HG03457 (cell line): ENCODE results near the gene AMBRA1.
"Not testable (repeated sequence)": the region's sequence is repeated elsewhere in the genome, so short reads cannot be mapped to it uniquely, and the experiment has no call there.

Experiments used
- ATAC-seq: cut with Tn5 transposase; IDR thresholded peaks from one replicate; pipeline ENCODE4 v1.9.1; 2021; ENCODE audit warnings: moderate number of reproducible peaks; ENCODE audit not compliant: unreplicated experiment

Gene AMBRA1

DNA sequence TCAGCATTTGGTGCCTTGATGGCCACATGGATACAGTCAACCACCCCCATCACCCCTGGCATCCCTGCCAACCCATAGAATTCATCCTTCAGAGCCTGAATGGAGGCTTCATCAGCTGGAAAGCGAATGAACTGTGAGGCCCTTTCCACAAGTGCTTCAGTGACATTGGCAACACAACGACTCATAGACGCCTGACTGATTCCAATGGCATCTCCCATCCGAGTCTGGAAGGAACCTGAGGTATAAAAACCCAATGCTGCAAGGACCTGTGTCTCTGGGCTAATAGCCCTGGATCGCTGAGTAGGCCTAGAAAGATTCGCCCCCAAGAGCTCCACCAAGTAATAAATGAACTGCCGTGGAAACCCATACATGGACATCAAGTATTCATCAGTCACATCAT is 21.9 kb upstream of the AMBRA1 start:
- no peak for ATAC-seq

DNA sequence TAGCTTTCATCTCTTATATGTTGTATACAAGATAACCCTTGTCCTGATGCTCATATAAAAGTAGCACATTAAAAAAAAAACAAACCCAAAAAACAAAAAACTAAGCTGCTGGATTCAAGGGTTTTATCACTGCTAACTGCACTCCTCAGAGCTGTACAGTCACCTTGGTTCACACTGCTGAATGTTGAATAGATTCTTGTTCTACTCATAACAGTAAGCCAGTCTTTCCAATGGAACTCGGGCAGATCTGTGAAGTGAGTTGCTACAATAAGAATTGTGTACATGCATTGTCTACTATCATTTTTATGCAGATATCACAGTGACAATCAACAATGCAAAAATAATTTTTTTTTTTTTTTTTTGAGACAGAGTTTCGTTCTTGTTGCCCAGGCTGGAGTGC is 18.5 kb upstream of the AMBRA1 start:
- no peak for ATAC-seq

DNA sequence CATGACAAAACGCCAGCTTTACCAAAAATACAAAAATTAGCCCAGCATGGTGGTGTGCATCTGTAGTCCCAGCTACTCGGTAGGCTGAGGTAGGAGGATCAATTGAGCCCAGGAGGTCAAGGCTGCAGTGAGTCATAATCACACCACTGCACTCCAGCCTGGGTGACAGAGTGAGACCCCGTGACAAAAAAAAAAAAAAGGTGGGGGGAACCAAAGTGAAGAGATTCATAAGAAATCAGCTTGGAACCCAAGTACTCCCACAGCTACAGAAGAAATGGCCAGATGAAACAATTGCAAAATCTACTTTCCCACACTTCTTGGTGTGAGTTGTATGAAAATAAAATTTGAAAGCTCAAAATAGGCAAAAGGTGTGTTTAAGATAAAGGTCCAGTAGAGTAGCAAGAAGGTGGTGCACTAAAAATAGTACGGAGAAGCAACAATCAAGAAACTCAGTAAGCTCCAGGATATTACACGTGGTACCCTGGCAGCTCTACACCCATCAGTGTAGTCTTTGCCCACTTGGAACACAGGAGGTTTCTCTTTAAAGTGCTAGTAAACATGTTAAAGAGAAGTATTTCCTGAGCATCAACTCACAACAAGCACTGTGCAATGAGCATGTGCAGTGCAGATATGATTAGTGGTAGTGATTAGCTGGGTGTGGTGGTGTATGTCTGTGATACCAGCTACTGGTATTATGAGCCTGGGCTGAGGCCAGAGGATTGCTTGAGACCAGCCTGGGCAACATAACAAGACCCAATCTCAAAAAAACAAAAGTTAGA is 17.9 kb upstream of the AMBRA1 start:
- no peak for ATAC-seq

DNA sequence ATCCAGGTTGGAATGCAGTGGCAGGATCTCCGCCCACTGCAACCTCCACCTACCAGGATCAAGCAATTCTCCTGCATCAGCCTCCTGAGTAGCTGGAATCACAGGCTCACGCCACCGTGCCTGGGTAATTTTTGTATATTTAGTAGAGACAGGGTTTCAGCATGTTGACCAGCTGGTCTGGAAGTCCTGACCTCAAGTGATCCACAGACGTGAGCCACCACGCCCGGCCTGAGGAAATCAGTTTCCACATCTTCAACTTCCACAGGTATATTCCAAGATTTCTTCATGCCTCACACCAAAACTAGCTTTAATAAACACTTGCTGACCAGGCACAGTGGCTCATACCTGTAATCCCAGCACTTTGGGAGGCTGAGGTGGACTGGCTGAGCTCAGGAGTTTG is 15.6 kb upstream of the AMBRA1 start:
- no peak for ATAC-seq

DNA sequence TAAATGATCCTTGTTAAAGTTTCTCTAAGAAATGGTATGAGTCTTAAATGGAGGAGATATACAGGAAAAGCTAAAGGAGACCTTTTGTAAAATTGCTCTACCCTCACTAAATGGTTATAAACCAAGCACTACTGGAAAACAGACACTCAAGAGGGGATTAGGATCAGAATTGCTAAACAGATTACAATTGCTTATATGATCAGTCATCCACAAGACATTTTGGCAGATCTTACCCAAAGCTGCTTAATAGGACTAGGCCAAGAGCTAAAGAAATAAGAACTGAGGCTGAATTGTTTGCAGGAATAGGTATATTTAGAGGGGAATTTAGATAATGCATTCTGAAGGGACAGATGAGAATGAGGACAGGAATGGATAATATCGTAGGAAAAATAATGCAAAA is 13.7 kb upstream of the AMBRA1 start:
- ATAC-seq: no peak

DNA sequence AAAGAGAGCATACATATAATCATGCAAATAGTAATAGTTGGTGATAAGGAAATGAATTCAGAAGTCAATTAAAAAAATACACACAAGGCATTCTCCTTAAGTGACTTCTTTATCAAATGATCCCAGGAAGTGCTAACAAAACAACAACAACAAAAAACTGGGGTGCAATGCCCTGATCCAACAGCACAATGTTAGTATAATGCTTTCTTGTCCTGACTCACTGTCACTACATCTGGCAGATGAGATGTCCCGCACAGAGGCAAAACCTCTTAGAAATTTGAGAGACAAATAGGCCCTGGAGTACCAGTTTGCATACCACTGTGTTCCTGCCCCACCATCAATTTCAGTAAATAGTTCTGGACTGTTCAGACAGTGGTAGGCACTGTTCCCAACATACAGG is 11.0 kb upstream of the AMBRA1 start:
- no peak for ATAC-seq

DNA sequence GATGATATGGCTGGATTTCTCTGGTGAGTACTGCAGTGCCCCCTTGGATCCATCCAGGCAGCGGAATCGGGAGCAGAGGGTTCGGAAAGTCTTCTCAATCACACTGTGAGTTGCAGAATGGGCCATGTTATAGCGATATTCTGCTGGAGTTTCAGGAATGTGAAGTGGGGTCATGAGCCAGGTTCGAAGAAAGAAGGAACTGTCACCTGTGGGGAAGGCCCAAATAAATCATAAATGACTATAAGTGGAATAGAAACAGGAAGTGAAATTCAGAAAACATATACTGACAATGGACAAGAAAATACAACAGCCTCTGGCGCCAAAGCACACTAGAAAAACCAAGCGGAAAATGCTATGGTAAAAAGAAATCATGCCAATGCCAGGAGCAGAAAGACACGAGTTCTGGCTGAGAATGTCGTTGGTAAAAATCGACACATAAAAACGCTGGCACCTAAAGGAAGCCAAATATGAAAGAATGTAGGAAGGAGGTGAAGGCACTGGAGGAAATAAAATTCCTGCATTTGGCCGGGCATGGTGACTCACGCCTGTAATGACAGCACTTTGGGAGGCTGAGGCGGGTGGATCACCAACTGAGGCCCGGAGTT is 10.0 kb upstream of the AMBRA1 start:
- ATAC-seq: no peak

DNA sequence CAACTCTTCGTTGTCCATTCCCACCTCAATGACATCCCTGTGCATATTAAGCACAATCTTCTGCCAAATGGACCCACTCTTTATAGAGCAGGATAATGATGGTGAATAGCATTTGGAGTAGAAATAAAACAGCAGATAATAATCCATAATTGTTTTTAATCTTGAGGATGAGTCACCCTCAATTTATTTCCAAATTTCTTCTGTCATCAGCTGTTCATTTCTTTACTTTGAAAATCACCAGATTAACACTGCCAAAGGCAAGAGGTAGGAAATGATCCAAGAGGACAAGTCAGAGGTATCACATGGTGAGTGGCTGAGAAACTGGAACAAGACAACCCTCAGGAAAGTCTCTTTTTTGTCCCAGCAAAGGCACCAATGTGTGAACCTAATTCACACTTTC is 7.3 kb upstream of the AMBRA1 start:
- no peak for ATAC-seq

DNA sequence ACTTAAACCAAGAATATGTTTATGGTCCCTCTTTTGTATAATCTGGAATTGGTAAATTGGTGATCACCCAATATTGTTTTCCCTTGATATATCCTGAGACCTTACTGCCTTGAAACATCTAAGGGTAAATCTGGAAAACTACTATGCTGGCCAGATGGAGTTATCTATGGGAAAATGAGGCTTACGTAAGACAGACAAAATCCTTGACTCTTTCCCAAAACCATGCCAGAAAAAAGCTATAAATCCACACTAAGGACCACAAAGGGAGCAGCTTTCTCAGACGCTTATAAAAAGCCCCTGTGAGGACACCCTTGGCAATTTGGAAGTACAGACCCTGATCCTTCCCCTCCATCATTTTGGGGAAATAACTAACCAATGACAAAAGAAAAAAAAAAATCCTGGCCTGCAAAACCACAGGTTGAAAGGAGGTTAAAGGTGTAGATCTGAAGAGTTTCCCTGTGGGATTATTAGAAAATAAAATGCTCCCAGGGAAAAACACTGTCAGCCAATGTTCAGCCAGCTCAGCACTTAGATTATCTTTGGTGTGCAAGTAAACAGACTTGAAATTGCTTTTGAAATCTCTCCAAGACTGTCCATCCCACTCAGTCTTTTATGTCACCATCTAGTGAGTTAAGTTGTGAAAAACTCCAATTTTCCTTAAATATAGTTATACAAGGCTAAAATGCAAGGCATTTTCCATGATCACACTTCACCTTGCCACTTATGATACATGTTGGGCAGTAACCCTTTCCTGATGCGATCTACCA is 6.6 kb upstream of the AMBRA1 start:
- no peak for ATAC-seq

DNA sequence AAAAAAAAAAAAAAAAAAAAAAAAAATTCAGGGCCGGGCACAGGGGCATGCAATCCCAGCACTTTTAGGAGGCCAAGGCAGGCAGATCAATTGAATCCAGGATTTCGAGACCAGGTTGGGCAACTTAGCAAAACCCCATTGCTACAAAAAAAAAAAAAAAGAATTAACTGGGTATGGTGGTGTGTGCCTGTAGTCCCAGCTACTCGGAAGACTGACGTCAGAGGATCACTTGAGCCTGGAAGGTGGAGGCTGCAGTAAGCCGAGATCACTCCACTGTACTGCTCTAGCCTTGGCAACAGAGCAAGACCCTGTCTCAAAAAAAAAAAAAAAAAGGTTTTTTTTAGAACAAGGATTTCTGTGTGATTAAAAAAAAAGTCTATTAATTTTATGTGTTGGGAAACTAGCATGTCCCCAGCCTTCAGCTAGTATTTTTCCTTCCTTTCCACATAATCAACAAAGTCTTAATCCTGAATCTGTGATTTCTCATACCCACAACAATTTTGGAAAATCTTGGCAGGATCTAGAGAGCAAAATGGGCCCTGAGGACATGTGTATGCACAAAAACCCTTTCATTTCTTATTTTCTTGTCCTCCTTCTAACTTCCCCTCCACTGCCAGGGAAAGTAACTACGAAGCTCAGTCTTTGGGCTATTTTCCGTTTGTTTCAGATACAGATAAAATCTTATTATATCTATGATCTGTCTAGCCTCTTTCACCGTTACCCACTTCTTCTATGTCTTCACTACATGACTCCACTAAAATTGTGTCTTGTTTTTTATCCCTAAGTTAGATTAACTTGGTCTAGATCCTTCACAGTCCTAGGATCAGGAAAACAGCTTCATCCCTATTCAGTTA is 5.7 kb upstream of the AMBRA1 start:
- ATAC-seq: no peak

DNA sequence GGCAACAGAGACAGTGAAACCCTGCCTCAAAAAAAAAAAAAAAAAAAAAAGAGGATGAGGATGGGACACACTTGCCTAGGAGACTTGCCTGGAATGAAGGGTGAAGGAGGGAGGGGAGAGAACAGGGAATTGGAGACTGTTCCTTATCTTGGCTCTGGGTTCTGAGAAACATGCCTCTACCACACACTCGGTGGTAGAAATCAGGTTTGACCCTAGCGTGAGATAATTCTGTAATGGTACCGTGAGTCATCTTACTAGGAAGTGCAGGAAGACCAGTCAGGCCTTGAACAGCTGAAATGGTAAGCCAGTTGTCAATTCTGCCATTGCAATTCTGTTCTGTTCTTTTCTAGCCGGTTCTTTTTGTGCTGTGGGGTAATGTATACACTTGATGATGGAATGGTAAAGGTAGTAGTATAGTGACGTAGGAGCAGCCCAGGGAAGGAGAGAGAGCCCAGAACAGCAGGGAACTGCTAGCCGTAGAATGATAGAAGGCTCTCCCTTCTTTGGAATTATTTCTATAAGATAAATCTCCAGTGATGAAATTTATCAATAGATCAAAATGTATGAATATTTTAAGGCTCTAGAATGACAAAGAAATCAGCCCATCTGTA is 3.9 kb upstream of the AMBRA1 start:
- no peak for ATAC-seq

DNA sequence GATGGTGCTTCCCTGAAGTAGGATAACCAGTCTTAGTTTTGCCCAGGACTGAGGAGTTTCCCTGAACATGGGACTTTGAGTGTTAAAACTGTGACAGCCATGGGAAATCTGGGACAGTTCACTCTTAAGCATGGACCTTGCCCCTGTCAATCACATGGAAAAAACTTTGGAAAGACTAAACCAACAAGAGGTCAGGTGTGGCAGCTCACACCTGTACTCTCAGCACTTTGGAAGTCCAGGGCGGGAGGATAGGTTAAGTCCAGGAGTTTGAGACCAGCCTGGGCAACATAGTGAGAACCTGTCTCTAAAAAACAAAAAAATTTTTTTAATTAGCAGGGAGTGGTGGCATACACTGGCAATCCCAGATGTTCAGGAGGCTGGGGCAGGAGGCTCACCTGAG is 3.3 kb upstream of the AMBRA1 start:
- no peak for ATAC-seq

DNA sequence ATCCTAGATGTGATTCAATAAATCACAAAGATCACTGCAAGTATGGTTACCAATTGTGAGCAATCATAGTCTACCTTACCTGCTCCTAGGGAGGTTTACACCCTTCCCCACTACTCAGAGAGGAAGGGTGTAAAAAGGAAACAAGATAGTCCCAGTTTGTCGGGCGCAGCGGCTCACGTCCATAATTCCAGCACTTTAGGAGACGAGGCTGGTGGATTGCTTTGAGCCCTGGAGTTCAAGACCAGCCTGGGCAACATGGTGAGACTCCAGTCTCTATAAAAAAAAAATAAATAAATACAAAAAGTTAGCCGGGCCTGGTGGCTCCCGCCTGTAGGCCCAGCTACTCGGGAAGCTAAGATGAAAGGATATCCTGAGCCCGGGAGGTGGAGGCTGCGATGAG is 962 bp upstream of the AMBRA1 start:
- no peak for ATAC-seq

DNA sequence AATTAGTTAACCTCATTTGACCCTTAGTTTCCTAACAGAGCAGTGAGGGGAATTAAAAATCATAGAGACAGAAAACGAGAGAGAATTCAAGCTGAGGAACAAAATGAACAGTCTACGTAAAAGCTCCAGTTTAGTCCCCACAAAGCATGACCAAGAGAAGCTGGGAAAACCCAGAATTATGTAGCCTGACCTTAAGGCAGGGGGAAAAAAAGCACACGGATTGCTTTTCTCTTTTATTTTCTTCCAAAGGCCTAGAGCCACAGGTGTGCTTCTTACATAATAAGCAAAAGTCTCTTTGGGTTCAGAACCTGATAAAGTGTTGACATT is 514 bp upstream of the AMBRA1 start:
- ATAC-seq: no peak

DNA sequence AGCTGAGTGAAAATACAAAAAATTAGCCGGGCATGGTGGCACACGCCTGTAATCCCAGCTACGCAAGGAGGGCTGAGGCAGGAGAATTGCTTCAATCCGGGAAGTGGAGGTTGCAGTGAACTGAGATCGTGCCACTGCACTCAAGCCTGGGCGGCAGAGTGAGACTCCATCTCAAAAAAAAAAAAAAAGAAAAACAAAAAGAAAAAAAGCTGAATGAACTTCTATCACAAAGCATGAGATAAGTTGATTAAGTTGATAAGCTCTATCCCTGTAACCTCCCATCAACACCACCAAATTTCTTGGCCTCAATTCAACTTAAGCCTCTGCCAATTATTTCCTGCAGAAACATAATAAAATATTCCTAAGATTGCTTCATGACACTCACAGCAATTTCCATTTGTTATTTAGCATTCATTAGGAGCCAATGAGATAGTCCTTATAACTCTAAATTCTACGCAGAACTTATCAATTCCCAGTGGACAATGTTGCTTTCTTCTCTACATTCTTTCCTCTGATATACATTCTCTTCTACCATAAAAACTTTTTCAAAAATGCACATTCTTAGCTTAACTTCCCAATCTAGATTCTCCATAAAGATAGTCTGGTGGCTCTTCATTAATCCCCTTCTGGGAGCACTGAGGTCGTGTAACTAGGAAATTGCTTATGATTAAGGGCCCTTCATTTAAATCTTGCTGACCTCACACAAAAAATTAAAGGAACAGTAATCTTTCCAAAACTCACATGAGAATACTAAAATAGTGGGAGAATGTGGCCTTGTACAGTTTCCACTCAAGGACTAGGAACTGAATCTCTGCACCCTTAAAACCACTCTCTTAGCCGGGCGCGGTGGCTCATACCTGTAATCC is 2.9 kb downstream of the AMBRA1 start:
- ATAC-seq: no peak

DNA sequence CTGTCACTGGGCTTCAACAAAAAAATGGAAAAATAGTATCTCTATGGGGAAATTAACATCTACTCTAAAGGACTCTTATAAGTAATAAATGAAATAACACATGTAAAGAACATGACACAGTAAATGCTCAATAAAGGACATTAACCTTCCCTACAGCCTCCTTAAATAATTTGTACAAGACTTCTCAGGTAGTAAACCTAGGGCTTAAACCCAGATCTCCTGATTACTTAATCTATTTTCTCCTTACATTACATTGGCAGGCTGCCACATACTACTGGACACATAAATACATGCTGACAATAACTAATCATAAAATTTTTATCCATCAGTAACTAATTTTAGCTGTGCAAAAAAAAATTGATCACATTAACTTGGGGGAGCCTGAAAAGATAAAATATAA is 4.9 kb downstream of the AMBRA1 start:
- no peak for ATAC-seq

DNA sequence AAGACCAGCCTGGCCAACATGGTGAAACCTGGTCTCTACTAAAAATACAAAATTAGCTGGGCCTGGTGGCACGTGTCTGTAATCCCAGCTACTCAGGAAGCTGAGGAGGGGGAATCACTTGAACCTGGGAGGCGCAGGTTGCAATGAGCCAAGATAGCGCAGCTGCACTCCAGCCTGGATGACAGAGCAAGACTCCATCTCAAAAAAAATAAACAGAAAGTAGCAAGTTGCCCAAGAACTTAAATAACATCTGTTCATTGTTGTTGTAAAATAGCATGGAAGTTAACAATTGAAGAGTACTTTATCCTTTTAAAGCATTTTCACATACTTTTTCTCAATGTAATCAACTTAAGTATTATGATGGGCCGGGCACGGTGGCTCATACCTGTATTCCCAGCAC is 5.7 kb downstream of the AMBRA1 start:
- no peak for ATAC-seq

DNA sequence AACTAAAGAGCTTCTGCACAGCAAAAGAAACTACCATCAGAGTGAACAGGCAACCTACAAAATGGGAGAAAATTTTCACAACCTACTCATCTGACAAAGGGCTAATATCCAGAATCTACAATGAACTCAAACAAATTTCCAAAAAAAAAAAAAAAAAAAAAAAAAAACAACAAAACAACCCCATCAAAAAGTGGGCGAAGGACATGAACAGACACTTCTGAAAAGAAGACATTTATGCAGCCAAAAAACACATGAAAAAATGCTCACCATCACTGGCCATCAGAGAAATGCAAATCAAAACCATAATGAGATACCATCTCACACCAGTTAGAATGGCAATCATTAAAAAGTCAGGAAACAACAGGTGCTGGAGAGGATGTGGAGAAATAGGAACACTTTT is 10.3 kb downstream of the AMBRA1 start:
- not testable (repeated sequence) for ATAC-seq

DNA sequence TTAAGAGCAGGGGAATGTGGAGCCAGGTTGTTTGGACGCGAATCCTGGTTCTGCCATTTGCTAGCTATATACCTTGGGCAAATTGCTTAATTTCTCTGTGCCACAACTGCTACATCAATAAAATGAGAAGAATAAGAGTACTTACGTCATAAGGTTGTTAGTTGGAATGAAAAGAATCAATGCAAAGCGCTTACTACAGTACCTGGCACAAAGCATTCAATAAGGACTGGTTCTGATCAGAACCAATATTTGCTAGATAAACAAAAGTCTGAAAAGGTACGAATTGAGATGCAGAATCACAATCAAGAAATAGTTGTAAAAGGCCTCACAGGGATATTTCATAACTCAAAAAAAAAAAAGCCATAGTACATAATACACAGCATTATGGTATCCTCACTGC is 11.2 kb downstream of the AMBRA1 start:
- ATAC-seq: no peak

DNA sequence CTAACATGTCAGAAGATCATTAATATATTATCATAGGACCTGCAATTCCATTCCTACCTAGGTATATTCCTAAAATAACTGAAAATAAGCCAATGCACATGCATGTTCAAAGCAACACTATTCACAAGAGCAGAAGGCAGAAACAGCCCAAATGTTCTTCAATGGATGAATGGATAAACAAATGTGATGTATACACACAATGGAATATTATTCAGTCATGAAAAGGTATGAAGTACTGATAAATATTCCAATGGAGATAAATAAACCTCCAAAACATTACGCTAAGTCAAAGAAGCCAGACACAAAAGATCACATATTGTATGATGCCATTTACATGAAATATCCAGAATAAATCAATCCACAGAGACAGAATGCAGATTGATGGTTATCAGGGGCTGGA is 16.8 kb downstream of the AMBRA1 start:
- no peak for ATAC-seq
